GM18873 (cell line): ENCODE results near the gene KRT40.

ENCODE experiments used
- ATAC-seq: cut with Tn5 transposase; IDR thresholded peaks from one replicate; pipeline ENCODE4 v1.9.1; 2021; ENCODE audit warnings: mild to moderate bottlenecking, moderate library complexity, moderate number of reproducible peaks; ENCODE audit not compliant: unreplicated experiment, low FRiP score

KRT40 gene

DNA sequence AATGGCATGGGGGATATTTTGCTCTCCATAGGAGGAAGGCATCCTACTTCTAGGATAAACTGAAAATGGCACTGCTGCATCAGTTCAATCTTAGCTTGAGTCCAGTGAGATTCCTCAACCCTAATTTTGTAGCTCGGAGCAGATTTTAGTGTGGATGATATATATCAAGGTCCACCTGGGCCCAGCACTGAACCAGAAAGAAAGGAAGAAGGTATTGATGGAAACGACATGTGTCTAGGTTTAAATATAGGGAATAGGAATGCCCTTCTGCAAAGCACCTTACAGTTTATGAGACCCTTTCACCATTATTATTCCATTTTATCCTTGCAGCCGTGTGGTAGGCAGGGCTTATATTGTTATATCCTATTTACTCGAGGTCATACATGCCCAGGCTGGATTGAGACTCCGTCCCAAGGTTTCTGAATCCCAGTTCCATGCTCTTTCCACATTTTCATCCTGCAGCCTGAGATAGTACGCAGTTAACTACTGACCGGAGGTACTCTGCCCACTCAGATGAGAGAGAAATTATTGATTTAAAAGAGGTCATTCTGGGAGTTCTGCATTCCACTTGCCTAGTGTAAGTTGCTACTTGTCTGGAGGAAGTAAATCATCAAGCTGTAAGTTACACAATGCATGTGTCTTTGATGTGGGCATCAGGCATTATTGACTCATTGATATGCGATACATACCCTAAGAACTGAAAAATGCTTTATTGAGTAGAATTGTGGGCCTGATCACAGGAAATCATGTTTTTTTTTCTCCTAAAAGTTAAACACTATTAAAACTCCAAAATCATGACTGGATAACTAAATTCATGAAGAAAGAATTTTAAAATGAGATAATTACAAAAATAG lies 27.5 kb downstream of the KRT40 start:
- no peak for ATAC-seq

GRCh38 chr17:40953881-40954280 lies 30.2 kb downstream of the KRT40 start:
- no peak for ATAC-seq

DNA sequence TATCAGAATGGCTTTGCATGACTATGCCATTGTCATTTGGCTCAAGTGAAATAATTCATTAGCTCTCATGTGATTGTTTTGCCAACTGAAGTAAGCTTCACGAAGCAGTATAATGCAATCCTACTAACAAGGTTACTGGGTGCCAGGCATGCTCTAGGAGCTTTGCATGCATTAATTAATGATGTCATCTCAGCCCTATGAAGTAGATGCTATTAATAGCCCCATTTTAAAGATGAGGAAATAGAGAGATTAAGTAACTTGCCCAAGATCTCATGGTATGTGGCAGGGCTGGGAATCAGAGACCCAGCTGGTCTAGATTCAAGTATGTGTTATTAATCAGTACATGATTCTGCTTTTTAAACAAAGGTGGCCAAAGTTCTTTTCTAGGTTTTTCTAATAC lies 31.5 kb downstream of the KRT40 start:
- ATAC-seq = no peak

GRCh38 chr17:40952154-40952553 lies 32.0 kb downstream of the KRT40 start:
- ATAC-seq = no peak

DNA sequence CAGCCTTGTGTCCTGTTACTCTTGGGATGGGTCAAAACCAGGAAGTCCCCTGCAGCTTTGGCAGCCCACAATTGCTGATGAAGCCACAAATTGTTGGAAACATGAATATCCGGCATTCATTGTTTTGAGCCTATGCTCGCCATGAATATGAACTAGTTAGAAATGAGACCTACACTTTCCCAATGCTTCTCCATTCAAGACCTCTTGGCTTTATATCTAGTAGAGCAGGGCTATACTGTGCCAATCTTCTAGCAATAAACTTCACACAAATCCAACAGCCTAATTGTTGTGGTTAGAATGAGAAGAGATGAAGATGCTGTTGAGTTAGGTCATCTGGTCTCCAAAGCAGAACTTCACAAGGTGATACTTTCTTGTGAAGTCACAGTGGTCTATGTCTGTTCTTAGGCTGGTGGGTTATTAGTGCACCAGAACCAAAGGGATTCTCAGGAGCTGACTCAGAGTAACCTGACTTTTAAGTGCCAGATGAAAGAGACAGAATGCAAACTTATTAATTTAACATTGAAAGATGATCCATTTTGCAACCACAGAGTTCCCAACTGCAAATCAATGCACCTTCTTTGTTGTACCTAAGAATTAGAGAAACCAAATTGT lies 33.0 kb downstream of the KRT40 start:
- no peak for ATAC-seq

GRCh38 chr17:40950176-40950575 lies 34.0 kb downstream of the KRT40 start:
- ATAC-seq = no peak

- no peak for ATAC-seq
These were observed 34.7 kb downstream of the KRT40 start for GRCh38 chr17:40949418-40949817.

GRCh38 chr17:40947929-40948328 lies 36.2 kb downstream of the KRT40 start:
- no peak for ATAC-seq

DNA sequence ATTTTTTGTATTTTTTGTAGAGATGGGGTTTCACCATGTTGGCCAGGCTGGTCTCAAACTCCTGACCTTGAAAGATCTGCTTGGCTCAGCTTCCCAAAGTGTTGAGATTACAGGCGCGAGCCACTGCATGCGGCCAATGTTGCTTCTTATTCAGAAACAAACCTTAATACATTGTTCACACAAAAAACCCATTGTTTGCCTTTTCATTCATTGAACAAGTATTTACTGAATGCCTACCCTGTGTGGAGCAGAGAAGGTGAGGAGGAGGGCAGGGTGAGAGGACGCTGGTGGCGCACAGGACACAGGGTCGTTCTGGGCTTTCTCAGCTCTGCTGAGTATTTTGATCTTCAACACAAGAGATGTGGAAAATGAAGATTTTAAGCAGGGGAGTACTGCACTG lies 38.7 kb downstream of the KRT40 start:
- no peak for ATAC-seq

GRCh38 chr17:40944531-40944930 lies 39.6 kb downstream of the KRT40 start:
- ATAC-seq = no peak

DNA sequence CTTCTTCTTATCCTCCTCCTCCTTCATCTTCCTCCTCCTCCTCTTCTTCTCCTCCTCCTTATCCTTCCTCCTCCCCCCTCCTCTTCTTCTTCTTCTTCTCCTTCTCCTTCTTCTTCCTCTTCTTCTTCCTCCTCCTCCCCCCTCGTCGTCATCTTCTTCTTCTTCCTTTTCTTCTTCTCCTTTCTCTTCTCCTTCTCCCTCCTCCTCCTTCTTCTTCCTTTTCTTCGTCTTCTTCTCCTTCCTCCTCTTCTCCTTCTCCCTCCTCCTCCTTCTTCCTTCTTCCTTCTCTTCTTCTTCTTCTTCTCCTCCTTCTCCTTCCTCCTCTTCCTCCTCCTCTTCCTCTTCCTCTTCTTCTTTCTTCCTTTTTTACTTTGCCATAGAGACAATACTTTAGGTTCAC lies 41.6 kb downstream of the KRT40 start:
- no peak for ATAC-seq

DNA sequence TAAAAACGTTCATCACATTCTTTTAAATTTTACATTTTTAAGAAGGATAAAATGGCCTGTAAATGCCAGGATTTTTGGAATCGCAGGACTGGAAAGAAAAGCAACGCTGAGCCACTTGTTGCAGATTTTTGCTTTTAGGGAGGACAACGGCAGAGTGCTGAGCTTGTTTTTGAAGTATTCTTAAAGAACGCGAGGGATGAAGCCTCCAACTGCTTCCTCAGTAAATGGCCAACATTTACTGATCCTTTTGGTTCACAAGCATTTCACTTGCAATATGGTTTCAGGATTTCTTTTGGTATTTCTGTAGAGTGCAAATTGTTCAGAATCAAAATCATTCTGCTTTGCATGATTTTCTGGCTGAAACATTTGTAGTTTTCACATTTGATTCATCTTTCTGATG lies 43.9 kb downstream of the KRT40 start:
- ATAC-seq = no peak

DNA sequence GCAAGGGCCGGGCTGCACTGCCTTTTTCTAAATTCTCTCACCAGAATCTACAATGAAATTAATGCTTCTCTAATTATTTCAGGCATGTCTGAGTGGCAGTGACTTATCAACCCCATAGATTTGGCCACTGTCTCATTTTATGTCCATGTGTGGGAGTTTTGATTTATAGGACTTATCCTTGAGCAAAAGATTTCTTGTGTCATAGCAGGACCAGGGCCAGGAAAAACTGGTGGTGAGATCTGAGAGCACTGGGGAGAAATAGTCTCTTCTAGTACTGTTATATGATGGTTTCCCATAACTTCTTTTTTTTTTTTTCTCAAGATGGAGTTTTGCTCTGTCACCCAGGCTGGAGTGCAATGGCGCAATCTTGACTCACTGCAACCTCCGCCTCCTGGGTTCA lies 45.1 kb downstream of the KRT40 start:
- no peak for ATAC-seq

- ATAC-seq = no peak
These were observed 46.7 kb downstream of the KRT40 start, which contains the start of gene KRT23 for GRCh38 chr17:40937384-40937819. KRT23 (minus strand) TSS chr17:40937646; CDS start chr17:40936603, 1,043 bp downstream.

DNA sequence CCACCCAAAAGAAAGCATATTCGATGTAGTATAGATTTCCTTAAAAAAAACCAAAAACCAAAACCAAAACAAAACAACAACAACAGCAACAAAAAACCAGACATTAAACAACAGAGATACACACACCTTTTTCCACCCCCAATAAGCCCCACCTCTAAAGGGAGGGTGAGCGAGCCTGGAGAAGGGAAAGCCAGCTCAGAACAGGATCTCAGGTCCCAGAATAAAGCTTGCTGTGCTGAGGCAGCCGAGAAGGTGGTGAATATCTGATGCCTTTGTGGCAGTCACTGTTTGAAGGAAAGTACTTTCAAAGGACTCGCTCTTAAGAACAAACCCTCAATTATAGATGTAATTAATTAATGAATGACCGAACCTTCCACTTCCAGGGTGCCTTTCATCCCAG lies 47.1 kb downstream of the KRT40 start:
- no peak for ATAC-seq

DNA sequence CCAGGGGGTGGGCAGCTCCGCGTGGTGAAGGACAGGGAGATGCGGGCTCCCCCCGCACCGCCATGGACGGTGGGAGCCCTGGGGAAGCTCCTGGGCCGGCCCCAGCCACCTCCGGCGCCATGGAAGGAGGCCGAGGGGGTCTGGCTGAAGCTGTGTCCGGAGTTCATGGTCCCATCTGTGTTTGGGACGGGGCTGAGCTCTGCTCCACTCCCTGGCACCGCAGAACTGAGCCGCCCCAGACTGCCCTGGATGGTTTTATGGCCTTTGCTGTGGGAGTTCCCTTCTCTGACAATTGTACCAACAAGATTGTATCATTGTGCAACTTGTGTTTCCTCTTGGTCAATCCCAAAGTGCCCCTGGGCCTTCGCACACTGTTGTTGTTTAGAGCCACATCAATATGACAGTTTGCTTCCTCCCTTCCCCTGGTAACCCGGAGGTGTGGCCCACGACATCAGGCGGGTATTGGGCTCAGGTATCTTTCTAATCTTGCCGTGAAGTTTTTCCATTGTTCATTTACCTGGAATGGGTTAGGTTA lies 47.6 kb downstream of the KRT40 start:
- ATAC-seq = no peak

- no peak for ATAC-seq
These were observed 48.5 kb downstream of the KRT40 start for GRCh38 chr17:40935624-40936023.

GRCh38 chr17:40932608-40933007 lies 51.5 kb downstream of the KRT40 start:
- ATAC-seq = no peak

DNA sequence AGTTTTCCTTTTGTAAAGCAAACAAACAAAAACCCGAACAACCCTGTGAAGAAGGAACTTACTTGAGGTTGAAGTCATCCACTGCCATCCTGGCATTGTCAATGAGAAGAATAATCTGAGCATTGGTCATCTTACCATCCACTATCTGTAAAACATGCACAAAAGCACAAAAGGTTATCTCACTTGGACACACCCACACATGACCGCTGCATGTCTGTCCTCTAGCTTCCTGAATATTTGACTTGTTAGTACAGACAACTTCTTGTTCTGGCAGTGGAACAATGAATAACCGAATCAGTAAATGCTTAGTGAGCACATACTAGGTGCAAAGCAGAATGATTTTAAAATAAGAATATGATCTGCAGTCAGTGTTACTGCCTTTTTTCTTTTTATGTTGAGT lies 52.8 kb downstream of the KRT40 start:
- no peak for ATAC-seq
